HCT116 (cell line): ENCODE results near the gene C3orf20.

Source experiments
- EGR1 ChIP-seq: IDR thresholded peaks from 2 replicates; pipeline ENCODE4 v1.6.1; 2012; ENCODE audit warnings: low read depth
- ELF1 ChIP-seq: IDR thresholded peaks from 2 replicates; pipeline ENCODE4 v1.6.1; 2012; ENCODE audit warnings: low read depth, borderline replicate concordance
- EZH2 ChIP-seq: fragments of 200-600 bp; sonication (generic); IDR thresholded peaks from 2 replicates; pipeline ENCODE4 v1.6.1; 2017; ENCODE audit warnings: antibody characterized with exemption, mixed run types
- EZH2phosphoT487 ChIP-seq: fragments of 200-600 bp; IDR thresholded peaks from 2 replicates; pipeline ENCODE4 v1.6.1; 2018; ENCODE audit warnings: antibody characterized with exemption, borderline replicate concordance
- JUND ChIP-seq: IDR thresholded peaks from 2 replicates; pipeline ENCODE4 v1.6.1; 2012
- POLR2A ChIP-seq: IDR thresholded peaks from 2 replicates; pipeline ENCODE4 v1.7.0; 2011; ENCODE audit warnings: borderline replicate concordance; ENCODE audit not compliant: insufficient read depth, insufficient read length; ENCODE audit errors: extremely low read depth
- POLR2AphosphoS5 ChIP-seq: IDR thresholded peaks from 2 replicates; pipeline ENCODE4 v1.6.1; 2011; ENCODE audit warnings: mild to moderate bottlenecking, low read depth, low read length, moderate library complexity
- SRF ChIP-seq: IDR thresholded peaks from 2 replicates; pipeline ENCODE4 v1.6.1; 2012; ENCODE audit warnings: low read depth
- TCF7L2 ChIP-seq: IDR thresholded peaks from 2 replicates; pipeline ENCODE4 v1.7.0; 2011; ENCODE audit warnings: borderline replicate concordance, inconsistent platforms; ENCODE audit not compliant: insufficient read depth, insufficient read length; ENCODE audit errors: extremely low read depth
- ZNF274 ChIP-seq: fragments of 200-500 bp; sonication (Bioruptor generic); IDR thresholded peaks from 2 replicates; pipeline ENCODE4 v1.6.1; 2014; ENCODE audit warnings: mild to moderate bottlenecking, low read depth, low read length, inconsistent platforms
- TF ChIP-seq, protein P1 (sequence below), 3 experiments: fragments of 200-600 bp in 1 of 3; sonication (generic) in 1 of 3; IDR thresholded peaks in 2 of 3; conservative IDR thresholded peaks in 1 of 3; 2 replicates each; pipeline ENCODE4 v1.5.1; 2012 to 2017; ENCODE audit warnings: low read depth in 2 of 3, low read length in 2 of 3, antibody characterized with exemption in 1 of 3, borderline replicate concordance in 1 of 3, control low read depth in 1 of 3, mild to moderate bottlenecking in 1 of 3, mixed read lengths in 1 of 3, mixed run types in 1 of 3, moderate library complexity in 1 of 3; ENCODE audit not compliant: insufficient read depth in 1 of 3
- TF ChIP-seq, protein P2 (sequence below): IDR thresholded peaks from 2 replicates; pipeline ENCODE4 v1.6.1; 2011; ENCODE audit warnings: mild to moderate bottlenecking, low read length, moderate library complexity; ENCODE audit not compliant: insufficient replicate concordance; ENCODE audit errors: extremely low read depth
- TF ChIP-seq, protein P3 (sequence below): IDR thresholded peaks from 2 replicates; pipeline ENCODE4 v1.6.1; 2012

DNA sequence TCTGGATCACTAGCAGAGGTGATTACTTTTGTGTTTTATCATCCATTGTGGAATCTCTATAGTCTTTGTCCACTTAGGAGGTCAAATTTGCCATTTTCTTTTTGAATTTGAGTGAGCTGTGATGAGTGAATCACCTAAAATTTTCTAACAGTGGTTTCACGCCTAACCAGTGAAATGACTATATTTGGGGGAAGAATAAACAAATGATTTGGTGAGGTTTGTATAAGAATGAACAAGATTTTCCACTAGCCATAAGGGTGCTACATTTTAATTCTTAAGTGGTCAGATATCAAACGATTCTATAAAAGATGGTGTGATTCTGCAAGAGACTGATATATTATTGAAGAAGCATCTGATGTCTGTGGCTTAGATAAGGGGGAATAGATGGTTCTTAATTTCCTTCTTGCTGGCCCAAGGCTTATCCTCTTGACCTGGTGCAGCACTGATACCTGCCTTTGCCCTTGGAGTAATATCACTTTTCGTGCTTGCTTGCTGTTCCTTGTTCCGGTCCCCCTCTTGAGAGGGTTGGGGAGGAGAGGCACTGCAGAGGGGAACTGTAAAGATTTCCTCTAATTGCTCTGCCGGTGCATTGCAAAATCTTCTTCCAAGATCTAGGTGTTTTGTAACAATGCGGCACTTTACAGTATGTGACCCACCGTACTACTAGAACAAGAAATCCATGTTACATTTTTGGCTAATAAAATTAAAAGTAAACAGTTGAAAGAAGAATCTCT is 14.5 kb downstream of the C3orf20 start:
- no peak for TF ChIP-seq EGR1
- no peak for TF ChIP-seq ZNF274
- TF ChIP-seq, protein P1, sequence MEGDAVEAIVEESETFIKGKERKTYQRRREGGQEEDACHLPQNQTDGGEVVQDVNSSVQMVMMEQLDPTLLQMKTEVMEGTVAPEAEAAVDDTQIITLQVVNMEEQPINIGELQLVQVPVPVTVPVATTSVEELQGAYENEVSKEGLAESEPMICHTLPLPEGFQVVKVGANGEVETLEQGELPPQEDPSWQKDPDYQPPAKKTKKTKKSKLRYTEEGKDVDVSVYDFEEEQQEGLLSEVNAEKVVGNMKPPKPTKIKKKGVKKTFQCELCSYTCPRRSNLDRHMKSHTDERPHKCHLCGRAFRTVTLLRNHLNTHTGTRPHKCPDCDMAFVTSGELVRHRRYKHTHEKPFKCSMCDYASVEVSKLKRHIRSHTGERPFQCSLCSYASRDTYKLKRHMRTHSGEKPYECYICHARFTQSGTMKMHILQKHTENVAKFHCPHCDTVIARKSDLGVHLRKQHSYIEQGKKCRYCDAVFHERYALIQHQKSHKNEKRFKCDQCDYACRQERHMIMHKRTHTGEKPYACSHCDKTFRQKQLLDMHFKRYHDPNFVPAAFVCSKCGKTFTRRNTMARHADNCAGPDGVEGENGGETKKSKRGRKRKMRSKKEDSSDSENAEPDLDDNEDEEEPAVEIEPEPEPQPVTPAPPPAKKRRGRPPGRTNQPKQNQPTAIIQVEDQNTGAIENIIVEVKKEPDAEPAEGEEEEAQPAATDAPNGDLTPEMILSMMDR (IDR thresholded peaks at IDR 0.05 in 2 of 3, conservative IDR thresholded peaks at IDR 0.05 in 1 of 3; ENCODE audit: borderline replicate concordance in 1 of 3, insufficient read depth in 1 of 3, low read depth in 2 of 3, low read length in 2 of 3), result no peak
- TF ChIP-seq TCF7L2, result no peak
- no peak for TF ChIP-seq SRF
- TF ChIP-seq, protein P2, sequence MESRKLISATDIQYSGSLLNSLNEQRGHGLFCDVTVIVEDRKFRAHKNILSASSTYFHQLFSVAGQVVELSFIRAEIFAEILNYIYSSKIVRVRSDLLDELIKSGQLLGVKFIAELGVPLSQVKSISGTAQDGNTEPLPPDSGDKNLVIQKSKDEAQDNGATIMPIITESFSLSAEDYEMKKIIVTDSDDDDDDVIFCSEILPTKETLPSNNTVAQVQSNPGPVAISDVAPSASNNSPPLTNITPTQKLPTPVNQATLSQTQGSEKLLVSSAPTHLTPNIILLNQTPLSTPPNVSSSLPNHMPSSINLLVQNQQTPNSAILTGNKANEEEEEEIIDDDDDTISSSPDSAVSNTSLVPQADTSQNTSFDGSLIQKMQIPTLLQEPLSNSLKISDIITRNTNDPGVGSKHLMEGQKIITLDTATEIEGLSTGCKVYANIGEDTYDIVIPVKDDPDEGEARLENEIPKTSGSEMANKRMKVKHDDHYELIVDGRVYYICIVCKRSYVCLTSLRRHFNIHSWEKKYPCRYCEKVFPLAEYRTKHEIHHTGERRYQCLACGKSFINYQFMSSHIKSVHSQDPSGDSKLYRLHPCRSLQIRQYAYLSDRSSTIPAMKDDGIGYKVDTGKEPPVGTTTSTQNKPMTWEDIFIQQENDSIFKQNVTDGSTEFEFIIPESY, result no peak
- no peak for TF ChIP-seq POLR2A
- TF ChIP-seq, protein P3, sequence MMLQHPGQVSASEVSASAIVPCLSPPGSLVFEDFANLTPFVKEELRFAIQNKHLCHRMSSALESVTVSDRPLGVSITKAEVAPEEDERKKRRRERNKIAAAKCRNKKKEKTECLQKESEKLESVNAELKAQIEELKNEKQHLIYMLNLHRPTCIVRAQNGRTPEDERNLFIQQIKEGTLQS, result no peak
- TF ChIP-seq EZH2phosphoT487, result no peak
- no peak for TF ChIP-seq JUND
- no peak for TF ChIP-seq POLR2AphosphoS5
- TF ChIP-seq ELF1, result no peak
- TF ChIP-seq EZH2, result no peak
